A549 (cell line): ENCODE results near the gene PSMB5.

Experiments used
- CBX2 ChIP-seq: fragments of 200-600 bp; sonication (generic); IDR thresholded peaks from 2 replicates; pipeline ENCODE4 v1.6.1; 2016; ENCODE audit warnings: low read depth, mild to moderate bottlenecking, borderline replicate concordance
- CHD4 ChIP-seq: fragments of 200-600 bp; sonication (generic); IDR thresholded peaks from 2 replicates; pipeline ENCODE4 v1.6.1; 2016; ENCODE audit warnings: antibody characterized with exemption, mild to moderate bottlenecking, borderline replicate concordance
- POLR2A ChIP-seq: IDR thresholded peaks from 2 replicates; pipeline ENCODE4 v1.6.1; 2012; ENCODE audit warnings: mild to moderate bottlenecking, low read length
- ZFP36 ChIP-seq: fragments of 450-650 bp; IDR thresholded peaks from 2 replicates; pipeline ENCODE4 v1.6.1; 2014; ENCODE audit warnings: borderline replicate concordance; ENCODE audit not compliant: partially characterized antibody
- TF ChIP-seq, protein P1 (sequence below): fragments of >200 bp; sonication (Bioruptor Twin); formaldehyde crosslinking; IDR thresholded peaks from 3 replicates; pipeline ENCODE4 v1.5.1; 2016
- TF ChIP-seq, protein P2 (sequence below): fragments of 200-600 bp; sonication (generic); IDR thresholded peaks from 2 replicates; pipeline ENCODE4 v1.6.1; 2016; ENCODE audit warnings: antibody characterized with exemption, mild to moderate bottlenecking, moderate library complexity

DNA sequence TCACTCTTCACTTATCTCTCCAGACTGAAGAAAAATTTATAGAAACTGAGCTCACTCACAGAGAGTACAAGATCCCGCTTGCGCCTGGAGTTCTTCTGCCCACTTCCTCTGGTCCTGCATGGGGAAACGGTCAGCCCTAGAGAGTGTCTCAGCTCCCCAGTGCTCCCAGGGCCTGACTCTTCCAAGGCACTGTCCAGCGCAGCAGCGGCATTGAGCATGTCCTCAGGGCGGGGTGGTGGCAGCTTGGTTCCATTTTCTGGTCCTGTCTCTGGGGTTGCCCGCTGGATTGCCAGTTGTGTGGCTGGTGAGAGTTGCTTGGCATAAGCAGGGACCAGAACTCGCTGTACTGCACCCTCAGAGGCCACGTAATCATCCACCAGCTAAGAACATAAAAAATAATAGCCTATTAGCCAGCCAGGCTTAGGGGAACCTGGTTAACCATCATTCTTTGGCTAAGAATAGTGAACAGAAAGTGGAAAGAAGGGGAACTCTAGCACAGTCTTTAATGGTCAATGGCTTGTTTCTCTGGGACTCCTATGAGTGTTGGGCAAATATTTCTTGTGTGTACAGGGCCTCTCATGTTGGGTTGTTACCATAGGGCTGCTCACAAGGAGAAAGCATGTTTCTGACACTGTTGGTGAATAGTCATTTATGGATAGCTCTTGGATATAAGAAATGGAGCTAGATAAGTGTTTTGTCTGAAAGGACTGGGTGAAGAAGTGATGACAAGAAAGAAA, 38.6 kb downstream of the PSMB5 start:
- TF ChIP-seq CBX2: no peak
- TF ChIP-seq, protein P1, sequence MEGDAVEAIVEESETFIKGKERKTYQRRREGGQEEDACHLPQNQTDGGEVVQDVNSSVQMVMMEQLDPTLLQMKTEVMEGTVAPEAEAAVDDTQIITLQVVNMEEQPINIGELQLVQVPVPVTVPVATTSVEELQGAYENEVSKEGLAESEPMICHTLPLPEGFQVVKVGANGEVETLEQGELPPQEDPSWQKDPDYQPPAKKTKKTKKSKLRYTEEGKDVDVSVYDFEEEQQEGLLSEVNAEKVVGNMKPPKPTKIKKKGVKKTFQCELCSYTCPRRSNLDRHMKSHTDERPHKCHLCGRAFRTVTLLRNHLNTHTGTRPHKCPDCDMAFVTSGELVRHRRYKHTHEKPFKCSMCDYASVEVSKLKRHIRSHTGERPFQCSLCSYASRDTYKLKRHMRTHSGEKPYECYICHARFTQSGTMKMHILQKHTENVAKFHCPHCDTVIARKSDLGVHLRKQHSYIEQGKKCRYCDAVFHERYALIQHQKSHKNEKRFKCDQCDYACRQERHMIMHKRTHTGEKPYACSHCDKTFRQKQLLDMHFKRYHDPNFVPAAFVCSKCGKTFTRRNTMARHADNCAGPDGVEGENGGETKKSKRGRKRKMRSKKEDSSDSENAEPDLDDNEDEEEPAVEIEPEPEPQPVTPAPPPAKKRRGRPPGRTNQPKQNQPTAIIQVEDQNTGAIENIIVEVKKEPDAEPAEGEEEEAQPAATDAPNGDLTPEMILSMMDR: no peak
- TF ChIP-seq, protein P2, sequence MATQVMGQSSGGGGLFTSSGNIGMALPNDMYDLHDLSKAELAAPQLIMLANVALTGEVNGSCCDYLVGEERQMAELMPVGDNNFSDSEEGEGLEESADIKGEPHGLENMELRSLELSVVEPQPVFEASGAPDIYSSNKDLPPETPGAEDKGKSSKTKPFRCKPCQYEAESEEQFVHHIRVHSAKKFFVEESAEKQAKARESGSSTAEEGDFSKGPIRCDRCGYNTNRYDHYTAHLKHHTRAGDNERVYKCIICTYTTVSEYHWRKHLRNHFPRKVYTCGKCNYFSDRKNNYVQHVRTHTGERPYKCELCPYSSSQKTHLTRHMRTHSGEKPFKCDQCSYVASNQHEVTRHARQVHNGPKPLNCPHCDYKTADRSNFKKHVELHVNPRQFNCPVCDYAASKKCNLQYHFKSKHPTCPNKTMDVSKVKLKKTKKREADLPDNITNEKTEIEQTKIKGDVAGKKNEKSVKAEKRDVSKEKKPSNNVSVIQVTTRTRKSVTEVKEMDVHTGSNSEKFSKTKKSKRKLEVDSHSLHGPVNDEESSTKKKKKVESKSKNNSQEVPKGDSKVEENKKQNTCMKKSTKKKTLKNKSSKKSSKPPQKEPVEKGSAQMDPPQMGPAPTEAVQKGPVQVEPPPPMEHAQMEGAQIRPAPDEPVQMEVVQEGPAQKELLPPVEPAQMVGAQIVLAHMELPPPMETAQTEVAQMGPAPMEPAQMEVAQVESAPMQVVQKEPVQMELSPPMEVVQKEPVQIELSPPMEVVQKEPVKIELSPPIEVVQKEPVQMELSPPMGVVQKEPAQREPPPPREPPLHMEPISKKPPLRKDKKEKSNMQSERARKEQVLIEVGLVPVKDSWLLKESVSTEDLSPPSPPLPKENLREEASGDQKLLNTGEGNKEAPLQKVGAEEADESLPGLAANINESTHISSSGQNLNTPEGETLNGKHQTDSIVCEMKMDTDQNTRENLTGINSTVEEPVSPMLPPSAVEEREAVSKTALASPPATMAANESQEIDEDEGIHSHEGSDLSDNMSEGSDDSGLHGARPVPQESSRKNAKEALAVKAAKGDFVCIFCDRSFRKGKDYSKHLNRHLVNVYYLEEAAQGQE: no peak
- no peak for TF ChIP-seq ZFP36
- no peak for TF ChIP-seq POLR2A
- TF ChIP-seq CHD4: no peak
